HepG2 (cell line): ENCODE measurements around the gene MNAT1. TPM values are rescaled to one million over a fixed set of nuclear protein-coding genes. Genes with fewer than 3 reads are reported as not detected.

Experiments used
- BHLHE40 ChIP-seq: IDR thresholded peaks from 2 replicates; pipeline ENCODE4 v1.6.1; 2011; ENCODE audit warnings: low read length, improper control_type of control experiment
- CBFB ChIP-seq: sonication (generic); formaldehyde crosslinking; IDR thresholded peaks from 2 replicates; pipeline ENCODE4 v1.4.0; 2020; ENCODE audit warnings: missing genetic modification reagents
- E2F2 ChIP-seq: sonication (generic); formaldehyde crosslinking; IDR thresholded peaks from 2 replicates; pipeline ENCODE4 v1.4.0; 2020; ENCODE audit warnings: missing genetic modification reagents, borderline replicate concordance
- GLMP ChIP-seq: sonication (generic); formaldehyde crosslinking; IDR thresholded peaks from 2 replicates; pipeline ENCODE4 v1.9.0; 2021; ENCODE audit warnings: missing genetic modification reagents, mild to moderate bottlenecking, borderline replicate concordance
- GMEB1 ChIP-seq: sonication (generic); formaldehyde crosslinking; IDR thresholded peaks from 2 replicates; pipeline ENCODE4 v1.5.1; 2020; ENCODE audit warnings: missing genetic modification reagents, mild to moderate bottlenecking, borderline replicate concordance
- RAD21 ChIP-seq: fragments of 450-650 bp; formaldehyde crosslinking; IDR thresholded peaks from 2 replicates; pipeline ENCODE4 v1.5.0; 2020; ENCODE audit warnings: mild to moderate bottlenecking
- RBFOX2 ChIP-seq: fragments of 200-400 bp; formaldehyde crosslinking; IDR thresholded peaks from 2 replicates; pipeline ENCODE4 v1.6.1; 2017; ENCODE audit warnings: low read depth, mild to moderate bottlenecking, low read length
- RBM39 ChIP-seq: fragments of 200-400 bp; formaldehyde crosslinking; IDR thresholded peaks from one replicate; pipeline ENCODE4 v1.6.1; 2018; ENCODE audit warnings: antibody characterized with exemption, mild to moderate bottlenecking, low read depth, low read length; ENCODE audit not compliant: poor library complexity, severe bottlenecking
- RFXANK ChIP-seq: IDR thresholded peaks from 2 replicates; pipeline ENCODE4 v1.6.1; 2016
- RORA ChIP-seq: sonication (generic); formaldehyde crosslinking; IDR thresholded peaks from 2 replicates; pipeline ENCODE4 v1.5.0; 2020; ENCODE audit warnings: mild to moderate bottlenecking, missing genetic modification reagents, moderate library complexity
- SAP130 ChIP-seq: IDR thresholded peaks from 2 replicates; pipeline ENCODE4 v1.6.1; 2016; ENCODE audit warnings: low read depth
- SP140L ChIP-seq: sonication (generic); formaldehyde crosslinking; IDR thresholded peaks from 2 replicates; pipeline ENCODE4 v1.4.0; 2020; ENCODE audit warnings: missing genetic modification reagents, borderline replicate concordance
- TFAP4 ChIP-seq: sonication (generic); IDR thresholded peaks from 2 replicates; pipeline ENCODE4 v1.6.1; 2016; ENCODE audit warnings: low read depth, borderline replicate concordance
- ZBTB7B ChIP-seq: sonication (generic); formaldehyde crosslinking; IDR thresholded peaks from 2 replicates; pipeline ENCODE4 v1.4.0; 2020; ENCODE audit warnings: missing genetic modification reagents
- ZNF276 ChIP-seq: sonication (generic); formaldehyde crosslinking; IDR thresholded peaks from 2 replicates; pipeline ENCODE4 v1.4.0; 2020; ENCODE audit warnings: mild to moderate bottlenecking, low read depth, missing genetic modification reagents
- ZNF468 ChIP-seq: sonication (generic); formaldehyde crosslinking; IDR thresholded peaks from 2 replicates; pipeline ENCODE4 v1.8.0; 2022; ENCODE audit warnings: mild to moderate bottlenecking, moderate library complexity, missing genetic modification reagents
- ZNF552 ChIP-seq: sonication (generic); formaldehyde crosslinking; IDR thresholded peaks from 2 replicates; pipeline ENCODE4 v1.9.0; 2022; ENCODE audit warnings: missing genetic modification reagents, mild to moderate bottlenecking, borderline replicate concordance
- ZNF556 ChIP-seq: sonication (generic); formaldehyde crosslinking; IDR thresholded peaks from 2 replicates; pipeline ENCODE4 v1.4.0; 2020; ENCODE audit warnings: mild to moderate bottlenecking, missing genetic modification reagents, borderline replicate concordance
- ZNF576 ChIP-seq: sonication (generic); formaldehyde crosslinking; IDR thresholded peaks from 2 replicates; pipeline ENCODE4 v1.4.0; 2020; ENCODE audit warnings: mild to moderate bottlenecking, missing genetic modification reagents
- ZNF775 ChIP-seq: sonication (generic); formaldehyde crosslinking; IDR thresholded peaks from 2 replicates; pipeline ENCODE4 v1.4.0; 2020; ENCODE audit warnings: missing genetic modification reagents, mild to moderate bottlenecking, moderate library complexity, borderline replicate concordance
- ZNF816 ChIP-seq: sonication (generic); formaldehyde crosslinking; IDR thresholded peaks from 2 replicates; pipeline ENCODE4 v1.8.0; 2022; ENCODE audit warnings: missing genetic modification reagents, mild to moderate bottlenecking, borderline replicate concordance
- polyA plus RNA-seq, 8 experiments: library from polyadenylated mRNA; depleted of rRNA in 3 of 8; stranded (reverse) in 7 of 8; unstranded in 1 of 8; fragments of >200 nt; fragmentation: Illumina TruSeq in 4 of 8; extraction: Trizol in 4 of 8; gene quantifications; 2 replicates each; pipeline versions ENCODE4 v1.2.1 to v1.2.3, GENCODE V29; 2011 to 2016; ENCODE audit warnings: low read depth in 4 of 8, missing spikeins in 1 of 8, mixed read lengths in 1 of 8; ENCODE audit not compliant: insufficient read depth in 1 of 8
- total RNA-seq, 5 experiments: library from RNA; depleted of rRNA; stranded (reverse); fragments of >200 nt; fragmentation: Illumina TruSeq; extraction: Trizol; gene quantifications; 2 replicates each; pipeline ENCODE4 v1.2.3, GENCODE V29; 2016; ENCODE audit warnings: low read depth in 1 of 5

Gene MNAT1
- total and polyA plus RNA-seq, 2 of the 13 experiments (the other 11 are each of a cell fraction or from before 2014, with no cell fraction given), result 49.2 to 94.8 TPM

- no peak for TF ChIP-seq ZNF276 (CRISPR knock-in tag)
- TF ChIP-seq RBFOX2, result peak; percentile 82
- no peak for TF ChIP-seq GLMP (CRISPR knock-in tag)
- TF ChIP-seq ZNF775 (CRISPR knock-in tag), result no peak
- no peak for TF ChIP-seq BHLHE40
- peak; percentile 69; the same call in 1 of the 2 replicates for TF ChIP-seq ZBTB7B
- TF ChIP-seq ZNF816 (CRISPR knock-in tag), result no peak
- TF ChIP-seq SAP130, result peak; percentile 47
- TF ChIP-seq ZNF576 (CRISPR knock-in tag), result 0 out of 2 replicates have a peak, but pooled peaks have one; percentile 40
- peak; percentile 21; the same call in 1 of the 2 replicates for TF ChIP-seq CBFB (CRISPR knock-in tag)
- no peak for TF ChIP-seq GMEB1 (CRISPR knock-in tag)
- no peak for TF ChIP-seq E2F2
- no peak for TF ChIP-seq RORA (CRISPR knock-in tag)
- TF ChIP-seq RFXANK, result no peak
- TF ChIP-seq RAD21 (CRISPR knock-in tag), result no peak
- no peak for TF ChIP-seq RBM39
- TF ChIP-seq SP140L (CRISPR knock-in tag), result no peak
- no peak for TF ChIP-seq TFAP4
- no peak for TF ChIP-seq ZNF552
- TF ChIP-seq ZNF556 (CRISPR knock-in tag), result no peak
- no peak for TF ChIP-seq ZNF468
Observed at GRCh38 chr14:60723116-60723906, 11.2 kb upstream of the MNAT1 start (continued).
